Stimulated activated CD4-positive, alpha-beta T cell treated with anti-CD3 and anti-CD28 coated beads, Interleukin-15, amount 100 ng/mL, for 1 hour (primary cell): ENCODE results near the gene ATL3.
"Not testable (repeated sequence)": the region's sequence is repeated elsewhere in the genome, so short reads cannot be mapped to it uniquely, and the experiment has no call there.

ENCODE experiments used
- DNase-seq, 2 donors: peaks; one replicate each; pipeline ENCODE4 v3.0.0-alpha.2; 2020; ENCODE audit warnings: low read depth in 1 of 2, low spot score in 1 of 2

ATL3 gene

GRCh38 chr11:63671322-63672155 lies at the start of gene ATL3:
Gene ATL3, minus strand, starts transcription at chr11:63671376. Its CDS starts 41 bp downstream, at chr11:63671335.
- DNase-seq, result peak; percentile 86 to 92

GRCh38 chr11:63720611-63721010 lies 49.4 kb upstream of the ATL3 start:
- no peak for DNase-seq

- DNase-seq, result no peak
These were observed 48.8 kb upstream of the ATL3 start for GRCh38 chr11:63719987-63720386.

GRCh38 chr11:63719001-63719400 lies 47.8 kb upstream of the ATL3 start:
- DNase-seq, result no peak

GRCh38 chr11:63716046-63716445 lies 44.9 kb upstream of the ATL3 start:
- no peak for DNase-seq

GRCh38 chr11:63713766-63714165 lies 42.6 kb upstream of the ATL3 start:
- DNase-seq, result no peak

- DNase-seq, result no peak
These were observed 40.7 kb upstream of the ATL3 start for GRCh38 chr11:63711838-63712237.

- no peak for DNase-seq
These were observed 39.5 kb upstream of the ATL3 start for GRCh38 chr11:63710476-63711217.

- no peak for DNase-seq
These were observed 38.2 kb upstream of the ATL3 start for GRCh38 chr11:63709336-63709884.

GRCh38 chr11:63708764-63709163 lies 37.6 kb upstream of the ATL3 start:
- no peak for DNase-seq

GRCh38 chr11:63705526-63705925 lies 34.4 kb upstream of the ATL3 start:
- DNase-seq, result no peak

- DNase-seq, result no peak
These were observed 28.7 kb upstream of the ATL3 start for GRCh38 chr11:63699896-63700295.

GRCh38 chr11:63698976-63699733 lies 28.0 kb upstream of the ATL3 start:
- DNase-seq, result no peak

GRCh38 chr11:63694596-63694995 lies 23.4 kb upstream of the ATL3 start:
- DNase-seq, result no peak

- no peak for DNase-seq
These were observed 16.7 kb upstream of the ATL3 start for GRCh38 chr11:63687845-63688244.

GRCh38 chr11:63686926-63687325 lies 15.8 kb upstream of the ATL3 start:
- no peak for DNase-seq

- DNase-seq, result not testable (repeated sequence)
These were observed 14.1 kb upstream of the ATL3 start for GRCh38 chr11:63685158-63685721.

- no peak for DNase-seq
These were observed 12.2 kb upstream of the ATL3 start for GRCh38 chr11:63683133-63683991.

- no peak for DNase-seq
These were observed 11.2 kb upstream of the ATL3 start for GRCh38 chr11:63682066-63683021.
